ENCODE results near the gene EGFR.

DNA sequence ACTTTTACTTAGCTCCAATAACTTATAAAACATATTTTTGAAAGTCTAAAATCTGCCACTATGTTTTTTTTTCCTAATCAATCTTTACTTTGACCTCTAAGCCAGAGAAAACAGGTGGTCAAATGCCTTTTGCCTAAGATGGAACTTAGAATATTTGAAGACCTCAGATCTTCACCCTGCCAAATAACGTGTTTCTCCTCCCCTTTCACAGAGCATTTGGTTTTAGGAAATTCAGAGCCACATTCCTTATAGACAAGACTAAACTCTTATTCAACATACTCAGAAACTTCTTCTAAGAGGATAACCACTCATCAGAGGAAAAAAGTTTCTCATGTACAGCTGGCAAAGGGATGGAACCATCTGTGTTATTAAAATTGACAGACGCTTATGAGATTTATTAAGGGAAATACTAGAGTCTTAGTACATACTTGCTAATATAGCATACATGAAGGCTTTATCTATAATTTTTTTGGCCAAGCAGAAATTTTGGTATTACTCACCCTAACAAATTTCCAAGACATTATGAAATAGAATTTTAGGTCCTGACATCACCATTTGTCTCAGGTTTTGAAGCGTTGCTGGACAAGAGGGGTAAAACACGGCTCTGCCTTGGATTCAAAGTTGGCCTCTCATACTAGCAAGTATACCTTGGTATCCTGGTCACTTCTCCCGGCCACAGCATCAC, 2.6 kb upstream of the EGFR start:
- TF ChIP-seq, protein P1, sequence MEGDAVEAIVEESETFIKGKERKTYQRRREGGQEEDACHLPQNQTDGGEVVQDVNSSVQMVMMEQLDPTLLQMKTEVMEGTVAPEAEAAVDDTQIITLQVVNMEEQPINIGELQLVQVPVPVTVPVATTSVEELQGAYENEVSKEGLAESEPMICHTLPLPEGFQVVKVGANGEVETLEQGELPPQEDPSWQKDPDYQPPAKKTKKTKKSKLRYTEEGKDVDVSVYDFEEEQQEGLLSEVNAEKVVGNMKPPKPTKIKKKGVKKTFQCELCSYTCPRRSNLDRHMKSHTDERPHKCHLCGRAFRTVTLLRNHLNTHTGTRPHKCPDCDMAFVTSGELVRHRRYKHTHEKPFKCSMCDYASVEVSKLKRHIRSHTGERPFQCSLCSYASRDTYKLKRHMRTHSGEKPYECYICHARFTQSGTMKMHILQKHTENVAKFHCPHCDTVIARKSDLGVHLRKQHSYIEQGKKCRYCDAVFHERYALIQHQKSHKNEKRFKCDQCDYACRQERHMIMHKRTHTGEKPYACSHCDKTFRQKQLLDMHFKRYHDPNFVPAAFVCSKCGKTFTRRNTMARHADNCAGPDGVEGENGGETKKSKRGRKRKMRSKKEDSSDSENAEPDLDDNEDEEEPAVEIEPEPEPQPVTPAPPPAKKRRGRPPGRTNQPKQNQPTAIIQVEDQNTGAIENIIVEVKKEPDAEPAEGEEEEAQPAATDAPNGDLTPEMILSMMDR (conservative IDR thresholded peaks at IDR 0.05; ENCODE audit: low read depth, low read length), result no peak
- TF ChIP-seq EZH2phosphoT487 (IDR thresholded peaks at IDR 0.05; ENCODE audit: borderline replicate concordance, low read length) (no peak), EZH2 (IDR thresholded peaks at IDR 0.05; ENCODE audit: low read length, unreplicated experiment) (no peak)
